ENCODE data around the gene ROCK2. TPM values are rescaled to one million over a fixed set of nuclear protein-coding genes. Genes with fewer than 3 reads are reported as not detected.

The ROCK2 gene
- total and polyA plus RNA-seq, 2 of the 13 experiments (the other 11 are each of a cell fraction or from before 2014, with no cell fraction given) = 38.1 to 119 TPM

DNA sequence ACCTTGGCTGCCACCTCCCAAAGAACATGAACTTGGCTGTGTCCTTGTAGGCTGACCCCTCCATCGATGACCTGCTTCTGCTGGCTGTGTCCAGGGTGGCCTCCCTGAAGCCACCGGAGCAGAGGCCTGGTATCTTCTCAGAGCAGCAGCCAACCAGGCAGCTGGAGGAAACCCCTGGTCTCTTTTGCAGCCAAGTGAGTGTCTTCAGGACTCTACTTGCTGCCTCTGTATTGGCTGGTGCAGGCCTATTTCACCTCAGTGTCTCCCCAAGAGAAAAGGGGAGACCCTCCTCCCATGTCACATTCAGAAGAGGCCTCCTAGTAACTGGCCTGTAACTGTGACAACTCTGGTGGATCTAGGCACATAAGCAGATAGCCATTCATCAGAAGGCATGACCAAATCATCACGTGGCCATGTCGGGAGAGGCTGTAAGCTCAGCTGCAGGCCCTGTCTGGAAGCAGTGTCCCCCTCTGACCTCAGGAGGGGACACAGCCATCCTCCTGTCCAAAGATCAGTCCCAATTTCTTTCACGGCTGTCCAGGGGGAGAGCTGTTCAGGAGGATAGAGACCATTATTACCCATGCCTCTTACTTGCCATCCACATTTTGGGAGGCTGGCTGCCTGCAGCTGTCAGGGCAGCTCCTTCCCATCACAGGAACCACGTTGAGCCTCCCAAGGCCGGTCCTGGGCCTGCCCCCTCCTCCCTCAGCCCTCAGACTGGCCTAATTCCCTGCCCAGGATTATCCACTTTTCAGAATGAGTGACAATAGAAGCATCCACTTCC lies 20.9 kb upstream of the ROCK2 start (continued):
- TF ChIP-seq, protein P1, sequence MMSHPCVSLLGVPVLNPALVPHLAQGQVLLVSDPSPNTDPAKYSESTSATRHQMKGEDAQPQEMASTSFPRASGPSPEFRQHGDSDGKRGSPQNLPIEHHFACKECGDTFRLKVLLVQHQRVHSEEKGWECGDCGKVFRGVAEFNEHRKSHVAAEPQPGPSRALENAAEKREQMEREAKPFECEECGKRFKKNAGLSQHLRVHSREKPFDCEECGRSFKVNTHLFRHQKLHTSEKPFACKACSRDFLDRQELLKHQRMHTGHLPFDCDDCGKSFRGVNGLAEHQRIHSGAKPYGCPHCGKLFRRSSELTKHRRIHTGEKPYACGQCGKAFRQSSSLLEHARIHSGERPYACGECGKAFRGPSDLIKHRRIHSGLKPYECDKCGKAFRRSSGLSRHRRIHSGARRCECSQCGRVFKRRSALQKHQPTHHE (CRISPR knock-in tag; IDR thresholded peaks at IDR 0.05; ENCODE audit: borderline replicate concordance) = peak; percentile 61; the same call in 1 of the 2 replicates
- TF ChIP-seq, protein P2, sequence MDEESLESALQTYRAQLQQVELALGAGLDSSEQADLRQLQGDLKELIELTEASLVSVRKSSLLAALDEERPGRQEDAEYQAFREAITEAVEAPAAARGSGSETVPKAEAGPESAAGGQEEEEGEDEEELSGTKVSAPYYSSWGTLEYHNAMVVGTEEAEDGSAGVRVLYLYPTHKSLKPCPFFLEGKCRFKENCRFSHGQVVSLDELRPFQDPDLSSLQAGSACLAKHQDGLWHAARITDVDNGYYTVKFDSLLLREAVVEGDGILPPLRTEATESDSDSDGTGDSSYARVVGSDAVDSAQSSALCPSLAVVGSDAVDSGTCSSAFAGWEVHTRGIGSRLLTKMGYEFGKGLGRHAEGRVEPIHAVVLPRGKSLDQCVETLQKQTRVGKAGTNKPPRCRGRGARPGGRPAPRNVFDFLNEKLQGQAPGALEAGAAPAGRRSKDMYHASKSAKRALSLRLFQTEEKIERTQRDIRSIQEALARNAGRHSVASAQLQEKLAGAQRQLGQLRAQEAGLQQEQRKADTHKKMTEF (CRISPR knock-in tag; IDR thresholded peaks at IDR 0.05) = no peak; the same call in 1 of the 2 replicates
- TF ChIP-seq ZNF556 (CRISPR knock-in tag; IDR thresholded peaks at IDR 0.05; ENCODE audit: borderline replicate concordance) = peak; percentile 72; the same call in 1 of the 2 replicates
- no peak for TF ChIP-seq SATB2 (CRISPR knock-in tag; IDR thresholded peaks at IDR 0.05)
- TF ChIP-seq, protein P3, sequence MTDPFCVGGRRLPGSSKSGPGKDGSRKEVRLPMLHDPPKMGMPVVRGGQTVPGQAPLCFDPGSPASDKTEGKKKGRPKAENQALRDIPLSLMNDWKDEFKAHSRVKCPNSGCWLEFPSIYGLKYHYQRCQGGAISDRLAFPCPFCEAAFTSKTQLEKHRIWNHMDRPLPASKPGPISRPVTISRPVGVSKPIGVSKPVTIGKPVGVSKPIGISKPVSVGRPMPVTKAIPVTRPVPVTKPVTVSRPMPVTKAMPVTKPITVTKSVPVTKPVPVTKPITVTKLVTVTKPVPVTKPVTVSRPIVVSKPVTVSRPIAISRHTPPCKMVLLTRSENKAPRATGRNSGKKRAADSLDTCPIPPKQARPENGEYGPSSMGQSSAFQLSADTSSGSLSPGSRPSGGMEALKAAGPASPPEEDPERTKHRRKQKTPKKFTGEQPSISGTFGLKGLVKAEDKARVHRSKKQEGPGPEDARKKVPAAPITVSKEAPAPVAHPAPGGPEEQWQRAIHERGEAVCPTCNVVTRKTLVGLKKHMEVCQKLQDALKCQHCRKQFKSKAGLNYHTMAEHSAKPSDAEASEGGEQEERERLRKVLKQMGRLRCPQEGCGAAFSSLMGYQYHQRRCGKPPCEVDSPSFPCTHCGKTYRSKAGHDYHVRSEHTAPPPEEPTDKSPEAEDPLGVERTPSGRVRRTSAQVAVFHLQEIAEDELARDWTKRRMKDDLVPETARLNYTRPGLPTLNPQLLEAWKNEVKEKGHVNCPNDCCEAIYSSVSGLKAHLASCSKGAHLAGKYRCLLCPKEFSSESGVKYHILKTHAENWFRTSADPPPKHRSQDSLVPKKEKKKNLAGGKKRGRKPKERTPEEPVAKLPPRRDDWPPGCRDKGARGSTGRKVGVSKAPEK (CRISPR knock-in tag; IDR thresholded peaks at IDR 0.05; ENCODE audit: borderline replicate concordance) = peak; percentile 17; the same call in 1 of the 2 replicates
- TF ChIP-seq, protein P4, sequence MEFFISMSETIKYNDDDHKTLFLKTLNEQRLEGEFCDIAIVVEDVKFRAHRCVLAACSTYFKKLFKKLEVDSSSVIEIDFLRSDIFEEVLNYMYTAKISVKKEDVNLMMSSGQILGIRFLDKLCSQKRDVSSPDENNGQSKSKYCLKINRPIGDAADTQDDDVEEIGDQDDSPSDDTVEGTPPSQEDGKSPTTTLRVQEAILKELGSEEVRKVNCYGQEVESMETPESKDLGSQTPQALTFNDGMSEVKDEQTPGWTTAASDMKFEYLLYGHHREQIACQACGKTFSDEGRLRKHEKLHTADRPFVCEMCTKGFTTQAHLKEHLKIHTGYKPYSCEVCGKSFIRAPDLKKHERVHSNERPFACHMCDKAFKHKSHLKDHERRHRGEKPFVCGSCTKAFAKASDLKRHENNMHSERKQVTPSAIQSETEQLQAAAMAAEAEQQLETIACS (CRISPR knock-in tag; IDR thresholded peaks at IDR 0.05) = no peak
- no peak for TF ChIP-seq MATR3 (CRISPR knock-in tag; IDR thresholded peaks at IDR 0.05)
- peak; percentile 58 for TF ChIP-seq PPARG (CRISPR knock-in tag; conservative IDR thresholded peaks at IDR 0.05)
- no peak for TF ChIP-seq ELK4 (CRISPR knock-in tag; IDR thresholded peaks at IDR 0.05; ENCODE audit: borderline replicate concordance)
- no peak for TF ChIP-seq GPBP1L1 (CRISPR knock-in tag; IDR thresholded peaks at IDR 0.05)
- no peak for TF ChIP-seq BATF2 (CRISPR knock-in tag; IDR thresholded peaks at IDR 0.05)
- TF ChIP-seq RXRA (CRISPR knock-in tag; IDR thresholded peaks at IDR 0.05) = peak; percentile 99
- TF ChIP-seq HMG20A (CRISPR knock-in tag; IDR thresholded peaks at IDR 0.05; ENCODE audit: borderline replicate concordance) = no peak
- TF ChIP-seq FOXA3 (CRISPR knock-in tag; IDR thresholded peaks at IDR 0.05) = no peak
- no peak for TF ChIP-seq GRHL1 (CRISPR knock-in tag; conservative IDR thresholded peaks at IDR 0.05)

Data from HepG2 (cell line).